Activated naive CD4-positive, alpha-beta T cell treated with Interleukin-2 at 50 U/mL for 16 hours (primary cell): ENCODE results near the gene OR52A5.
"Not testable (repeated sequence)": the region's sequence is repeated elsewhere in the genome, so short reads cannot be mapped to it uniquely, and the experiment has no call there.

Experiments
- DNase-seq: peaks from one replicate; pipeline ENCODE4 v3.0.0-alpha.2; 2020

The OR52A5 gene

GRCh38 chr11:5137996-5138395, at the start of gene OR52A5:
Gene OR52A5 (minus strand): TSS chr11:5138356. CDS start chr11:5132642, 5,714 bp downstream.
- no peak for DNase-seq

GRCh38 chr11:5178046-5178837, 40.1 kb upstream of the OR52A5 start:
- no peak for DNase-seq

GRCh38 chr11:5174934-5175333, 36.8 kb upstream of the OR52A5 start:
- no peak for DNase-seq

GRCh38 chr11:5171856-5172255, 33.7 kb upstream of the OR52A5 start:
- no peak for DNase-seq

- DNase-seq: not testable (repeated sequence)
These were observed 27.7 kb upstream of the OR52A5 start for GRCh38 chr11:5165898-5166297.

GRCh38 chr11:5164807-5165206, 26.7 kb upstream of the OR52A5 start:
- not testable (repeated sequence) for DNase-seq

GRCh38 chr11:5161045-5161444, 22.9 kb upstream of the OR52A5 start:
- DNase-seq: not testable (repeated sequence)

- DNase-seq: not testable (repeated sequence)
These were observed 22.1 kb upstream of the OR52A5 start for GRCh38 chr11:5160217-5160616.

- no peak for DNase-seq
These were observed 21.6 kb upstream of the OR52A5 start for GRCh38 chr11:5159806-5160205.

- no peak for DNase-seq
These were observed 16.5 kb upstream of the OR52A5 start, which contains the start of gene OR52A1 for GRCh38 chr11:5154657-5155056. Gene OR52A1 (minus strand): TSS chr11:5154757. CDS start chr11:5152369, 2,388 bp downstream.

- no peak for DNase-seq
These were observed 15.6 kb upstream of the OR52A5 start for GRCh38 chr11:5153574-5154431.

GRCh38 chr11:5151713-5152153, 13.6 kb upstream of the OR52A5 start:
- no peak for DNase-seq

GRCh38 chr11:5144206-5144605, 6.0 kb upstream of the OR52A5 start:
- DNase-seq: not testable (repeated sequence)

- DNase-seq: no peak
These were observed 1.1 kb downstream of the OR52A5 start for GRCh38 chr11:5137014-5137413.

- no peak for DNase-seq
These were observed 1.9 kb downstream of the OR52A5 start for GRCh38 chr11:5136261-5136660.

- DNase-seq: no peak
These were observed 6.4 kb downstream of the OR52A5 start for GRCh38 chr11:5131584-5132335.

GRCh38 chr11:5129457-5129877, 8.7 kb downstream of the OR52A5 start:
- DNase-seq: no peak

- DNase-seq: no peak
These were observed 13.1 kb downstream of the OR52A5 start for GRCh38 chr11:5124891-5125620.

- peak; percentile 40 for DNase-seq
These were observed 14.2 kb downstream of the OR52A5 start for GRCh38 chr11:5123802-5124521.

GRCh38 chr11:5118893-5119292, 19.3 kb downstream of the OR52A5 start:
- DNase-seq: no peak

- DNase-seq: no peak
These were observed 20.6 kb downstream of the OR52A5 start for GRCh38 chr11:5117588-5117987.
